HG02981 (cell line): ENCODE data around the gene SCGB1A1.
"Not testable (repeated sequence)": the region's sequence is repeated elsewhere in the genome, so short reads cannot be mapped to it uniquely, and the experiment has no call there.

ENCODE experiments used
- ATAC-seq: cut with Tn5 transposase; IDR thresholded peaks from one replicate; pipeline ENCODE4 v1.9.1; 2021; ENCODE audit warnings: mild to moderate bottlenecking, moderate library complexity; ENCODE audit not compliant: unreplicated experiment

The SCGB1A1 gene

GRCh38 chr11:62446091-62446490, 27.3 kb downstream of the SCGB1A1 start:
- ATAC-seq = no peak

GRCh38 chr11:62449451-62449851, 30.6 kb downstream of the SCGB1A1 start:
- ATAC-seq = no peak

- not testable (repeated sequence) for ATAC-seq
Measured at GRCh38 chr11:62449912-62450311, 31.1 kb downstream of the SCGB1A1 start.

GRCh38 chr11:62450543-62451240, 31.9 kb downstream of the SCGB1A1 start:
- no peak for ATAC-seq

GRCh38 chr11:62451241-62451621, 32.4 kb downstream of the SCGB1A1 start:
- ATAC-seq = no peak

- no peak for ATAC-seq
Measured at GRCh38 chr11:62452261-62452660, 33.4 kb downstream of the SCGB1A1 start.

GRCh38 chr11:62452839-62453468, 34.1 kb downstream of the SCGB1A1 start:
- no peak for ATAC-seq

- ATAC-seq = no peak
Measured at GRCh38 chr11:62456630-62457029, 37.8 kb downstream of the SCGB1A1 start.

- ATAC-seq = no peak
Measured at GRCh38 chr11:62457478-62457877, 38.6 kb downstream of the SCGB1A1 start.

- no peak for ATAC-seq
Measured at GRCh38 chr11:62458212-62459002, 39.6 kb downstream of the SCGB1A1 start.

GRCh38 chr11:62459080-62459479, 40.2 kb downstream of the SCGB1A1 start:
- ATAC-seq = no peak

GRCh38 chr11:62461740-62462507, 43.1 kb downstream of the SCGB1A1 start:
- ATAC-seq = no peak

- ATAC-seq = no peak
Measured at GRCh38 chr11:62462508-62462892, 43.7 kb downstream of the SCGB1A1 start.

- no peak for ATAC-seq
Measured at GRCh38 chr11:62463121-62463542, 44.3 kb downstream of the SCGB1A1 start.

- no peak for ATAC-seq
Measured at GRCh38 chr11:62464655-62465054, 45.8 kb downstream of the SCGB1A1 start.

GRCh38 chr11:62466444-62466843, 47.6 kb downstream of the SCGB1A1 start:
- no peak for ATAC-seq

- ATAC-seq = no peak
Measured at GRCh38 chr11:62468577-62468976, 49.7 kb downstream of the SCGB1A1 start.

- no peak for ATAC-seq
Measured at GRCh38 chr11:62471603-62472002, 52.8 kb downstream of the SCGB1A1 start.

- no peak for ATAC-seq
Measured at GRCh38 chr11:62472063-62472884, 53.4 kb downstream of the SCGB1A1 start.
